Ramos (cell line): Measurements from ENCODE around the gene PPP1R1B.

Experiments used
- in situ Hi-C: fragments of 300-500 bp; cut with MboI; formaldehyde crosslinking; loops from one replicate; pipeline ENCODE4 v1.14.3; 2022; ENCODE audit warnings: low sequenced_read_pairs; ENCODE audit not compliant: unreplicated experiment

Gene PPP1R1B

GRCh38 chr17:39599665-39600231 is 27.0 kb upstream of the PPP1R1B start:
- in situ Hi-C loops: no loop called here

- in situ Hi-C loops: no loop called here
Measured at GRCh38 chr17:39600288-39600996, 26.3 kb upstream of the PPP1R1B start.

- in situ Hi-C loops: no loop called here
Measured at GRCh38 chr17:39600997-39601597, 25.7 kb upstream of the PPP1R1B start.

GRCh38 chr17:39601758-39602532 is 24.8 kb upstream of the PPP1R1B start:
- in situ Hi-C loops: no loop called here

GRCh38 chr17:39602533-39603303 is 24.0 kb upstream of the PPP1R1B start:
- in situ Hi-C loops: no loop called here

GRCh38 chr17:39603304-39604016 is 23.3 kb upstream of the PPP1R1B start:
- in situ Hi-C loops: no loop called here

GRCh38 chr17:39604911-39605491 is 21.8 kb upstream of the PPP1R1B start:
- in situ Hi-C loops: no loop called here

GRCh38 chr17:39605492-39606433 is 21.0 kb upstream of the PPP1R1B start:
- in situ Hi-C loops: no loop called here

GRCh38 chr17:39606434-39607056 is 20.2 kb upstream of the PPP1R1B start:
- in situ Hi-C loops: no loop called here

GRCh38 chr17:39607057-39607850 is 19.5 kb upstream of the PPP1R1B start:
- in situ Hi-C loops: no loop called here

- in situ Hi-C loops: no loop called here
Measured at GRCh38 chr17:39607851-39608130, 19.0 kb upstream of the PPP1R1B start, which contains the start of gene NEUROD2. Gene NEUROD2 (minus strand): TSS chr17:39607920. CDS start chr17:39606599, 1,321 bp downstream.

GRCh38 chr17:39608142-39608981 is 18.4 kb upstream of the PPP1R1B start:
- in situ Hi-C loops: no loop called here

- in situ Hi-C loops: no loop called here
Measured at GRCh38 chr17:39609416-39610025, 17.2 kb upstream of the PPP1R1B start.

- in situ Hi-C loops: no loop called here
Measured at GRCh38 chr17:39611401-39612112, 15.2 kb upstream of the PPP1R1B start.

GRCh38 chr17:39612291-39612894 is 14.4 kb upstream of the PPP1R1B start:
- in situ Hi-C loops: no loop called here
